ENCODE data around the gene ZNF280A.

GRCh38 chr22:22474733-22475132 lies 45.3 kb downstream of the ZNF280A start:
- TF ChIP-seq TARDBP (IDR thresholded peaks at IDR 0.05) (no peak), ARID4B (CRISPR knock-in tag; IDR thresholded peaks at IDR 0.05) (no peak), SP2 (IDR thresholded peaks at IDR 0.05; ENCODE audit: extremely low read depth, low read depth, low read length, poor library complexity, severe bottlenecking) (no peak), ELF1 (tag; IDR thresholded peaks at IDR 0.05) (no peak), RREB1 (CRISPR knock-in tag; IDR thresholded peaks at IDR 0.05) (no peak)

Data from K562 (cell line).